NK-92 (cell line): ENCODE data around the gene RPRD1B.

Experiments used
- DNase-seq: peaks from one replicate; lab custom pipeline; 2025; ENCODE audit not compliant: unreplicated experiment; lab: John Stamatoyannopoulos, UW

RPRD1B gene

GRCh38 chr20:38034961-38035360 is 1.4 kb downstream of the RPRD1B start:
- no peak for DNase-seq

- DNase-seq: no peak
Measured at GRCh38 chr20:38036366-38036765, 2.8 kb downstream of the RPRD1B start.

- no peak for DNase-seq
Measured at GRCh38 chr20:38040276-38040675, 6.7 kb downstream of the RPRD1B start.

- DNase-seq: no peak
Measured at GRCh38 chr20:38043512-38044300, 10.2 kb downstream of the RPRD1B start.

GRCh38 chr20:38044685-38045084 is 11.1 kb downstream of the RPRD1B start:
- DNase-seq: no peak

GRCh38 chr20:38046572-38046971 is 13.0 kb downstream of the RPRD1B start:
- no peak for DNase-seq

GRCh38 chr20:38049800-38050199 is 16.3 kb downstream of the RPRD1B start:
- no peak for DNase-seq

- DNase-seq: no peak
Measured at GRCh38 chr20:38050686-38051085, 17.1 kb downstream of the RPRD1B start.

GRCh38 chr20:38052870-38053269 is 19.3 kb downstream of the RPRD1B start:
- DNase-seq: no peak

GRCh38 chr20:38054647-38055046 is 21.1 kb downstream of the RPRD1B start:
- DNase-seq: no peak

- DNase-seq: no peak
Measured at GRCh38 chr20:38055294-38055693, 21.7 kb downstream of the RPRD1B start.

GRCh38 chr20:38055848-38056247 is 22.3 kb downstream of the RPRD1B start:
- no peak for DNase-seq

GRCh38 chr20:38057351-38057972 is 23.9 kb downstream of the RPRD1B start:
- DNase-seq: peak; percentile 15

- DNase-seq: no peak
Measured at GRCh38 chr20:38059832-38060231, 26.3 kb downstream of the RPRD1B start.

- DNase-seq: no peak
Measured at GRCh38 chr20:38060536-38060935, 27.0 kb downstream of the RPRD1B start.

GRCh38 chr20:38061109-38061508 is 27.6 kb downstream of the RPRD1B start:
- DNase-seq: no peak

- DNase-seq: no peak
Measured at GRCh38 chr20:38062890-38063289, 29.3 kb downstream of the RPRD1B start.

- no peak for DNase-seq
Measured at GRCh38 chr20:38063911-38064530, 30.5 kb downstream of the RPRD1B start.

GRCh38 chr20:38065764-38066375 is 32.3 kb downstream of the RPRD1B start:
- no peak for DNase-seq

GRCh38 chr20:38066969-38067716 is 33.6 kb downstream of the RPRD1B start:
- no peak for DNase-seq

- no peak for DNase-seq
Measured at GRCh38 chr20:38067717-38068365, 34.3 kb downstream of the RPRD1B start.
